Endothelial cell of umbilical vein (primary cell): Measurements from ENCODE around the gene TBX2. TPM values are rescaled to one million over a fixed set of nuclear protein-coding genes. Genes with fewer than 3 reads are reported as not detected.

ENCODE experiments used
- BruUV-seq: library from RNA; stranded (reverse); fragments of 400-500 nt; replicated peaks from 2 replicates; lab custom pipeline; 2021; lab: Mats Ljungman, UMichigan
- CTCF ChIA-PET: fragments of 300-600, 350-600 bp; sonication (Branson Sonifier 250); formaldehyde crosslinking; loops from one replicate; lab custom pipeline; 2021; ENCODE audit warnings: antibody characterized with exemption, inconsistent platforms; lab: Charles Lee
- POLR2A ChIA-PET: fragments of 300-600, 350-600 bp; sonication (Branson Sonifier 250); formaldehyde crosslinking; loops from one replicate; lab custom pipeline; 2021; ENCODE audit warnings: antibody characterized with exemption, inconsistent platforms; lab: Charles Lee
- DNase-seq: peaks from one replicate; pipeline ENCODE4 v3.0.0-alpha.2; 2011; ENCODE audit warnings: low read depth, low spot score
- FAIRE-seq: peaks from 2 replicates; lab custom pipeline; 2011; peaks lifted over from hg19 to GRCh38; lab: Jason Lieb, UNC
- H2AFZ ChIP-seq: 2 replicates; pipeline ENCODE4 v1.6.0; 2012; ENCODE audit warnings: low read depth, low read length, control low read depth, inconsistent platforms
- H3K27ac ChIP-seq: 2 replicates; pipeline ENCODE4 v1.5.1; 2011; ENCODE audit warnings: low read depth, mild to moderate bottlenecking, control low read depth, low read length, moderate library complexity; ENCODE audit not compliant: insufficient read depth
- H3K27me3 ChIP-seq, 2 experiments: 2 replicates each; pipeline versions ENCODE4 v1.6.0 to v1.6.1; 2011; ENCODE audit warnings: low read length in 2 of 2, mixed read lengths in 1 of 2; ENCODE audit not compliant: control insufficient read depth in 2 of 2, insufficient read depth in 2 of 2
- H3K36me3 ChIP-seq, 2 experiments: 2 replicates in 1 of 2; 3 replicates in 1 of 2; pipeline ENCODE4 v1.5.1; 2011; ENCODE audit warnings: low read length in 2 of 2, mild to moderate bottlenecking in 1 of 2, moderate library complexity in 1 of 2; ENCODE audit not compliant: control insufficient read depth in 2 of 2, insufficient read depth in 2 of 2; ENCODE audit errors: extremely low read depth in 1 of 2
- H3K4me1 ChIP-seq: 3 replicates; pipeline ENCODE4 v1.5.1; 2011; ENCODE audit warnings: mild to moderate bottlenecking, low read length; ENCODE audit not compliant: control insufficient read depth, insufficient read depth; ENCODE audit errors: extremely low read depth
- H3K4me2 ChIP-seq: 2 replicates; pipeline ENCODE4 v1.6.1; 2011; ENCODE audit warnings: low read length, control low read depth, mixed read lengths; ENCODE audit not compliant: insufficient read depth
- H3K4me3 ChIP-seq, 3 experiments: fragments of 200-600 bp in 1 of 3; sonication (generic), shearing (Covaris generic) in 1 of 3; replicated peaks in 1 of 3; 2 replicates each; pipeline ENCODE4 v1.5.1; 2011 to 2016; ENCODE audit warnings: control low read depth in 3 of 3, low read length in 3 of 3, mild to moderate bottlenecking in 2 of 3, inconsistent platforms in 1 of 3, low read depth in 1 of 3, moderate library complexity in 1 of 3; ENCODE audit not compliant: insufficient read depth in 1 of 3
- H3K79me2 ChIP-seq: 2 replicates; pipeline ENCODE4 v1.6.0; 2012; ENCODE audit warnings: low read length, inconsistent platforms; ENCODE audit not compliant: control insufficient read depth, insufficient read depth
- H3K9ac ChIP-seq: replicated peaks from 2 replicates; pipeline ENCODE3; 2011; ENCODE audit warnings: low read length, control low read depth; ENCODE audit not compliant: insufficient read depth; ENCODE audit errors: extremely low read depth
- H3K9me1 ChIP-seq: replicated peaks from 3 replicates; pipeline ENCODE4 v1.6.0; 2011; ENCODE audit warnings: mild to moderate bottlenecking, low read length; ENCODE audit not compliant: control insufficient read depth, insufficient read depth; ENCODE audit errors: extremely low read depth
- H3K9me3 ChIP-seq: replicated peaks from 2 replicates; pipeline ENCODE4 v1.5.1; 2012; ENCODE audit warnings: low read length, inconsistent platforms; ENCODE audit not compliant: control insufficient read depth, insufficient read depth
- H4K20me1 ChIP-seq: replicated peaks from 2 replicates; pipeline ENCODE3; 2011; ENCODE audit warnings: mild to moderate bottlenecking, low read length; ENCODE audit not compliant: control insufficient read depth, insufficient read depth; ENCODE audit errors: extremely low read depth
- EZH2 ChIP-seq: IDR thresholded peaks from 2 replicates; pipeline ENCODE4 v1.6.1; 2012; ENCODE audit warnings: borderline replicate concordance, low read depth, mild to moderate bottlenecking, moderate library complexity, low read length, inconsistent platforms; ENCODE audit not compliant: severe bottlenecking
- FOS ChIP-seq: IDR thresholded peaks from 2 replicates; pipeline ENCODE4 v1.6.1; 2011; ENCODE audit warnings: mild to moderate bottlenecking, low read length, moderate library complexity, borderline replicate concordance; ENCODE audit not compliant: insufficient read depth
- GATA2 ChIP-seq: IDR thresholded peaks from 2 replicates; pipeline ENCODE4 v1.7.0; 2011; ENCODE audit warnings: low read depth, mild to moderate bottlenecking, moderate library complexity, mixed read lengths, low read length; ENCODE audit not compliant: insufficient read length, insufficient read depth
- JUN ChIP-seq: IDR thresholded peaks from 2 replicates; pipeline ENCODE4 v1.6.1; 2011; ENCODE audit warnings: borderline replicate concordance, low read depth; ENCODE audit not compliant: insufficient read length, insufficient read depth
- MYC ChIP-seq: IDR thresholded peaks from one replicate; pipeline ENCODE4 v1.6.1; 2011; ENCODE audit warnings: mild to moderate bottlenecking, low read depth, low read length
- POLR2A ChIP-seq: IDR thresholded peaks from 2 replicates; pipeline ENCODE4 v1.6.1; 2012; ENCODE audit warnings: low read depth, mild to moderate bottlenecking, control low read depth, low read length
- POLR2AphosphoS5 ChIP-seq: IDR thresholded peaks from 2 replicates; pipeline ENCODE4 v1.6.1; 2012; ENCODE audit warnings: low read depth, mild to moderate bottlenecking, control low read depth, low read length, moderate library complexity; ENCODE audit not compliant: insufficient read depth
- dilution Hi-C: fragments of 300-500 bp; cut with MboI; formaldehyde crosslinking; loops from one replicate; pipeline ENCODE4 v1.15.0; 2019; ENCODE audit warnings: low sequenced_read_pairs; ENCODE audit not compliant: extremely low pct_ligation_motif_present
- intact Hi-C: fragments of 100-400 bp; cut with micrococcal nuclease; formaldehyde crosslinking; loops from one replicate; pipeline ENCODE4 v1.10.0; 2022
- polyA plus RNA-seq, 4 experiments: library from polyadenylated mRNA; depleted of rRNA in 3 of 4; stranded (reverse) in 3 of 4; unstranded in 1 of 4; fragments of >200 nt; gene quantifications; 2 replicates each; pipeline versions ENCODE4 v1.2.1 to v1.2.3, GENCODE V29; 2011 to 2012; ENCODE audit warnings: missing spikeins in 1 of 4
- total RNA-seq: library from RNA; stranded (reverse); gene quantifications from 2 replicates; pipeline ENCODE4 v1.2.3, GENCODE V29; 2021
- TF ChIP-seq, protein P1 (sequence below), 2 donors: IDR thresholded peaks; 1 replicate in 1 of 2; 2 replicates in 1 of 2; pipeline ENCODE4 v1.5.1; 2011; ENCODE audit warnings: low read length in 2 of 2, mild to moderate bottlenecking in 2 of 2, moderate library complexity in 2 of 2, control low read depth in 1 of 2, inconsistent platforms in 1 of 2, low read depth in 1 of 2; ENCODE audit not compliant: insufficient read depth in 1 of 2; ENCODE audit errors: extremely low read depth in 1 of 2
- TF ChIP-seq, protein P2 (sequence below): IDR thresholded peaks from 2 replicates; pipeline ENCODE4 v1.6.1; 2011; ENCODE audit not compliant: insufficient read depth, insufficient read length

The TBX2 gene
- total and polyA plus RNA-seq, 2 donors (not counting 3 experiments of a cell fraction or from before 2014, with no cell fraction given) = not detected

DNA sequence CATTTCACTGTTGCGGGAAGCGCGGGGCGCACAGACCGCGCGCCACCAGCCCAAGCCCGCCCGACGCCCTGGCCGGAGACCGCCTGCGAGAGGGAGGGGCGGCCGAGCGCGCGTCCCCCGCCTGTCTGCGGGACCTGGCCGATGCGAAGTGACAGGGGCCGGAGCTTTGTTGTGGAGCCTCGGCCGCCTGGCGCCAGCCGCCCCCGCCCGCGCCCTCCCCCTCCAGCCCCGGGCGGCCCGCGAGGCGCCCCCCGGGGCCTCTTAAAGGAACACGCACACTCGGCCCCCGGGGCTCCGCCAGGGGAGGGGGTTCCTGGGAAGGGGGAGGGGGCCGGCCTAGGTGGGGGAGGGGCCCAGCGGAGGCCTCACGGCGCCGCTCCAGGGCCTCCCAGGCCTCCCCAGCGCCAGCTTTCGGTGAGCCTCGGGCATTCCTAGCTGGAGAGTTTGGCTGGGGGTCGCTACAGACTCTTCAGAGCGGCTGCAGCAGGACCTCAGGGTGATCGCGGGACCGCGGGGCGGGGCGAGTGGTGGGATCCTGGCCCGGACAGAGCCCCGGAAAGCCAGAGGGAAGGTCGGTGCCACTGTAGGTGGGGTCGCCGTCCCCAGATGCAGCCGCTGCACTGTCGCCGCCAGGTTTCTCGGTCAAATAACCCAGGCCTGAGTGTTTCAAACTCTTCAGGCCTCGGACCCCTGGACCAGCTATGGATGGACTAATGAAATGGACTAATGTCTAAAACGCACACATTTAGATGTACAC is 2.4 kb upstream of the TBX2 start:
- no TSS peak for BruUV-seq
- H2AFZ ChIP-seq = no peak overlapping the region
- FAIRE-seq (no peak), DNase-seq (no peak)
- TF ChIP-seq, protein P1, sequence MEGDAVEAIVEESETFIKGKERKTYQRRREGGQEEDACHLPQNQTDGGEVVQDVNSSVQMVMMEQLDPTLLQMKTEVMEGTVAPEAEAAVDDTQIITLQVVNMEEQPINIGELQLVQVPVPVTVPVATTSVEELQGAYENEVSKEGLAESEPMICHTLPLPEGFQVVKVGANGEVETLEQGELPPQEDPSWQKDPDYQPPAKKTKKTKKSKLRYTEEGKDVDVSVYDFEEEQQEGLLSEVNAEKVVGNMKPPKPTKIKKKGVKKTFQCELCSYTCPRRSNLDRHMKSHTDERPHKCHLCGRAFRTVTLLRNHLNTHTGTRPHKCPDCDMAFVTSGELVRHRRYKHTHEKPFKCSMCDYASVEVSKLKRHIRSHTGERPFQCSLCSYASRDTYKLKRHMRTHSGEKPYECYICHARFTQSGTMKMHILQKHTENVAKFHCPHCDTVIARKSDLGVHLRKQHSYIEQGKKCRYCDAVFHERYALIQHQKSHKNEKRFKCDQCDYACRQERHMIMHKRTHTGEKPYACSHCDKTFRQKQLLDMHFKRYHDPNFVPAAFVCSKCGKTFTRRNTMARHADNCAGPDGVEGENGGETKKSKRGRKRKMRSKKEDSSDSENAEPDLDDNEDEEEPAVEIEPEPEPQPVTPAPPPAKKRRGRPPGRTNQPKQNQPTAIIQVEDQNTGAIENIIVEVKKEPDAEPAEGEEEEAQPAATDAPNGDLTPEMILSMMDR (IDR thresholded peaks at IDR 0.05; ENCODE audit: extremely low read depth in 1 of 2, insufficient read depth in 1 of 2, low read depth in 1 of 2, low read length in 2 of 2) = no peak
- TF ChIP-seq, protein P2, sequence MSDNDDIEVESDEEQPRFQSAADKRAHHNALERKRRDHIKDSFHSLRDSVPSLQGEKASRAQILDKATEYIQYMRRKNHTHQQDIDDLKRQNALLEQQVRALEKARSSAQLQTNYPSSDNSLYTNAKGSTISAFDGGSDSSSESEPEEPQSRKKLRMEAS = no peak
- TF ChIP-seq JUN = no peak
- no peak for TF ChIP-seq MYC
- TF ChIP-seq POLR2AphosphoS5 = no peak
- TF ChIP-seq GATA2 = no peak
- no peak for TF ChIP-seq FOS
- TF ChIP-seq POLR2A = no peak
- no peak for TF ChIP-seq EZH2
- H3K79me2 ChIP-seq = no peaks in the 10 kb centered on the region
- peaks cover 60 to 66% of the 10 kb centered on the region in 2 experiments for H3K27me3 ChIP-seq
- no peak overlapping the region for H3K4me2 ChIP-seq
- no peak overlapping the region for H3K4me3 ChIP-seq
- CTCF ChIA-PET = interaction anchor here (1.0 kb wide), 1 partner anchor 15 kb away, joined by 3 read pairs; no protein-coding TSS in a partner anchor
- no peaks in the 10 kb centered on the region for H4K20me1 ChIP-seq
- H3K36me3 ChIP-seq = no peaks in the 10 kb centered on the region
- intact Hi-C loops (no loop called here), dilution Hi-C loops (no loop called here)
- POLR2A ChIA-PET = no interaction called here
- no peaks in the 10 kb centered on the region for H3K4me1 ChIP-seq
- H3K27ac ChIP-seq = no peak overlapping the region
- no peaks in the 10 kb centered on the region for H3K9me1 ChIP-seq
- H3K9me3 ChIP-seq = no peaks in the 10 kb centered on the region
- H3K9ac ChIP-seq = no peak overlapping the region
